HL-60 (cell line): Measurements from ENCODE around the gene AMDHD2.
A peak's percentile ranks its signal among the peaks of the same experiment; 100 is the strongest.

Experiments
- CTCF ChIP-seq: IDR thresholded peaks from one replicate; pipeline ENCODE4 v1.5.1; 2011; ENCODE audit warnings: low read length, control low read depth, inconsistent platforms; ENCODE audit not compliant: insufficient read depth
- GABPA ChIP-seq: IDR thresholded peaks from 2 replicates; pipeline ENCODE4 v1.6.1; 2012; ENCODE audit warnings: low read depth
- POLR2AphosphoS5 ChIP-seq: IDR thresholded peaks from 2 replicates; pipeline ENCODE4 v1.6.1; 2012; ENCODE audit warnings: low read depth
- REST ChIP-seq: IDR thresholded peaks from 2 replicates; pipeline ENCODE4 v1.6.1; 2012; ENCODE audit warnings: low read depth; ENCODE audit not compliant: insufficient replicate concordance
- SPI1 ChIP-seq: IDR thresholded peaks from 2 replicates; pipeline ENCODE4 v1.6.1; 2012; ENCODE audit warnings: low read depth, mild to moderate bottlenecking, borderline replicate concordance

DNA sequence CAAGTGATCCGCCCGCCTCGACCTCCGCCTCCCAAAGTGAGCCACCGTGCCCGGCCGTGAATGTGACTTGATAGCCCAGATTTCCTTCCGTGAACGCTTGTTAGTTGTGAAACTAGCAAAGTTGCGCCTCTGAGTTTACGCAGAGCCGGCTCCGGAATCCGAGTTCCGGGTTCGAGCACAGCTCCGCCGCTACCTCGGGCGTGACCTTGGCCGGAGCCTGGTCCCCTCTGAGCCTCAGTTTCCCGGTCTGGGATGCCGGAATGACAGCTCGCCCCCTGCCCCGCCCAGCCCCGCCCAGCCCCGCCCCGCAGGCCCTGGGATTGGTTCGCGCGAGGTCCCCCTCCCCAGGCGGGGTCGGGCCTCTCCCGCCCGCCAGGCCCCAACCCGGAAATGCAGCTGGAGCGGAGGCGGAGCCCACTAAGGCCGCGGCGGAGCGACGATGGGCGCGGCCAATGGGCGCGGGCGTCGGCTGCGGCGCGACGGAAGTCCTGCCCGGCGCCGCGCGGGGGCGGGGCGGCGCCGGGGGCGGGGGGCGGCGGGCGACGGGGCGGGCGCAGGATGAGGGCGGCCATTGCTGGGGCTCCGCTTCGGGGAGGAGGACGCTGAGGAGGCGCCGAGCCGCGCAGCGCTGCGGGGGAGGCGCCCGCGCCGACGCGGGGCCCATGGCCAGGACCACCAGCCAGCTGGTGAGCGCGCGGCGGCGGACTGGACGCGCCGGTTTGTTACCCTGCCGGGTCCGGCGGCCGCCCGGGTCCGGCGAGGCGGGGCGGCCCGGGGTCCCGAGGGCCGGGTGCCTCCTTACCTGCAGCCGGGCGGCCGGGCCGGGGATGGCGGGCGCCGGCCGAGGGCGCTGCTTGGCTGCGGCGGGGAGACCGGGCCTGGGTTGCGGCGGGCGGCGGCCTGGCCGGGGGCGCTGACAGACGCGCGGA is 17.5 kb downstream of the AMDHD2 start, which contains the start of gene PDPK1:
- TF ChIP-seq POLR2AphosphoS5, result no peak
- no peak for TF ChIP-seq CTCF
- peak; percentile 64; the same call in 1 of the 2 replicates for TF ChIP-seq GABPA
- TF ChIP-seq REST, result no peak
- no peak for TF ChIP-seq SPI1
